Measurements from ENCODE around the gene ATP6V1E1. TPM values are rescaled to one million over a fixed set of nuclear protein-coding genes. Genes with fewer than 3 reads are reported as not detected.

The ATP6V1E1 gene
- total and polyA plus RNA-seq, 9 of the 15 experiments (the other 6 are each of a cell fraction or from before 2014, with no cell fraction given): 122 to 249 (median 179) TPM

GRCh38 chr22:17606496-17606895 is 22.1 kb downstream of the ATP6V1E1 start:
- Histone ChIP-seq H3K9me1 (ENCODE audit: control insufficient read depth, insufficient read depth, low read length) (no peaks in the 10 kb centered on the region), H3K27ac (ENCODE audit: extremely low read depth, low read depth, low read length) (no peak overlapping the region), H3K36me3 (ENCODE audit: control insufficient read depth, insufficient read depth, low read length) (peaks cover 68% of the 10 kb centered on the region), H3K79me2 (ENCODE audit: control insufficient read depth, insufficient read depth, low read length) (peaks cover 21% of the 10 kb centered on the region; the same call in 2 of the 3 replicates), H3K4me1 (replicated peaks in 1 of 2; ENCODE audit: control insufficient read depth in 2 of 2, insufficient read depth in 2 of 2, low read length in 2 of 2) (no peaks in the 10 kb centered on the region; a peak in 1 of 5 replicates), H3K9ac (ENCODE audit: insufficient read depth in 1 of 2, low read depth in 2 of 2, low read length in 2 of 2) (no peak overlapping the region), H2AFZ (ENCODE audit: low read depth, low read length) (no peak overlapping the region), H3K4me2 (ENCODE audit: insufficient read depth, low read length) (no peak overlapping the region), H3K27me3 (ENCODE audit: control insufficient read depth in 2 of 2, insufficient read depth in 2 of 2, low read length in 2 of 2) (no peaks in the 10 kb centered on the region), H3K4me3 (no peak overlapping the region), H4K20me1 (replicated peaks; ENCODE audit: control insufficient read depth, insufficient read depth, low read length) (no peaks in the 10 kb centered on the region), H3K9me3 (replicated peaks; ENCODE audit: control insufficient read depth, insufficient read depth, low read depth, low read length) (no peaks in the 10 kb centered on the region)
- DNase-seq (ENCODE audit: extremely low read depth in 1 of 4, low spot score in 3 of 4) (no peak), ATAC-seq (peak; percentile 39; the same call in 1 of the 3 replicates), FAIRE-seq (no peak)
- in situ Hi-C loops (cut with MboI) (no loop called here), intact Hi-C loops (cut with micrococcal nuclease) (no loop called here)
- TF ChIP-seq RBM14 (IDR thresholded peaks at IDR 0.05; ENCODE audit: borderline replicate concordance, insufficient read depth, low read depth, low read length) (no peak), NFIC (IDR thresholded peaks at IDR 0.05) (peak; percentile 57)
- CTCF ChIA-PET (ENCODE audit: low intra/inter-chr PET ratio): no interaction called here
- POLR2A ChIA-PET: interaction anchor here (0.6 to 1.9 kb wide), 3 partner anchors 9 to 195 kb away, joined by 3 to 10 read pairs (median 3); no protein-coding TSS in a partner anchor
- 60% methylated on average over 5 of the region's 5 CpGs for WGBS (ENCODE audit: insufficient coverage, low coverage, missing lambda C conversion rate)
- no TSS peak for BruUV-seq (replicated peaks)

GRCh38 chr22:17603668-17604067 is 24.9 kb downstream of the ATP6V1E1 start:
- ChIA-PET CTCF (ENCODE audit: low intra/inter-chr PET ratio) (no interaction called here), POLR2A (interaction anchor here (0.6 to 0.9 kb wide), 3 partner anchors 15 to 265 kb away, joined by 3 to 5 read pairs (median 4); no protein-coding TSS in a partner anchor)
- BruUV-seq (replicated peaks): no TSS peak
- no peak overlapping the region for H3K27ac ChIP-seq (ENCODE audit: extremely low read depth, low read depth, low read length)
- no peaks in the 10 kb centered on the region for H3K9me3 ChIP-seq (replicated peaks; ENCODE audit: control insufficient read depth, insufficient read depth, low read depth, low read length)
- ATAC-seq (0 out of 3 replicates have a peak, but pooled peaks have one; percentile 22), FAIRE-seq (no peak), DNase-seq (ENCODE audit: extremely low read depth in 1 of 4, low spot score in 3 of 4) (no peak)
- H3K27me3 ChIP-seq (ENCODE audit: control insufficient read depth in 2 of 2, insufficient read depth in 2 of 2, low read length in 2 of 2): no peaks in the 10 kb centered on the region
- intact Hi-C loops (cut with micrococcal nuclease) (no loop called here), in situ Hi-C loops (cut with MboI) (no loop called here)
- H3K4me1 ChIP-seq (replicated peaks in 1 of 2; ENCODE audit: control insufficient read depth in 2 of 2, insufficient read depth in 2 of 2, low read length in 2 of 2): no peaks in the 10 kb centered on the region; a peak in 1 of 5 replicates
- no peak overlapping the region for H2AFZ ChIP-seq (ENCODE audit: low read depth, low read length)
- WGBS (ENCODE audit: insufficient coverage, low coverage, missing lambda C conversion rate): 94% methylated on average over 4 of the region's 4 CpGs
- no peaks in the 10 kb centered on the region for H3K9me1 ChIP-seq (ENCODE audit: control insufficient read depth, insufficient read depth, low read length)
- peaks cover 19% of the 10 kb centered on the region; the same call in 2 of the 3 replicates for H3K79me2 ChIP-seq (ENCODE audit: control insufficient read depth, insufficient read depth, low read length)
- H4K20me1 ChIP-seq (replicated peaks; ENCODE audit: control insufficient read depth, insufficient read depth, low read length): no peaks in the 10 kb centered on the region
- no peak overlapping the region for H3K4me3 ChIP-seq
- H3K36me3 ChIP-seq (ENCODE audit: control insufficient read depth, insufficient read depth, low read length): peaks cover 74% of the 10 kb centered on the region
- no peak overlapping the region for H3K9ac ChIP-seq (ENCODE audit: insufficient read depth in 1 of 2, low read depth in 2 of 2, low read length in 2 of 2)
- H3K4me2 ChIP-seq (ENCODE audit: insufficient read depth, low read length): no peak overlapping the region
- TF ChIP-seq RBM17 (IDR thresholded peaks at IDR 0.05; ENCODE audit: borderline replicate concordance, low read depth, low read length): no peak
- TF ChIP-seq SRSF3 (IDR thresholded peaks at IDR 0.05; ENCODE audit: insufficient read depth, low read length): no peak
- no peak for TF ChIP-seq PHB2 (IDR thresholded peaks at IDR 0.05; ENCODE audit: low read depth)
- no peak for TF ChIP-seq NFIX (CRISPR knock-in tag; IDR thresholded peaks at IDR 0.05; ENCODE audit: low read depth)
- TF ChIP-seq PRDM10 (IDR thresholded peaks at IDR 0.05; ENCODE audit: partially characterized antibody): no peak
- TF ChIP-seq UBTF (IDR thresholded peaks at IDR 0.05; ENCODE audit: borderline replicate concordance in 1 of 2, low read depth in 2 of 2, low read length in 2 of 2): no peak
- TF ChIP-seq NEUROD1 (IDR thresholded peaks at IDR 0.05; ENCODE audit: borderline replicate concordance, low read depth, low read length, partially characterized antibody): no peak
